HUDEP-2 (cell line): ENCODE measurements around the gene TMEM86B.

Source experiments
- DNase-seq, 76 experiments: peaks; one replicate each; lab custom pipeline; 2025; ENCODE audit not compliant: unreplicated experiment in 76 of 76; lab: John Stamatoyannopoulos, UW

Gene TMEM86B

DNA sequence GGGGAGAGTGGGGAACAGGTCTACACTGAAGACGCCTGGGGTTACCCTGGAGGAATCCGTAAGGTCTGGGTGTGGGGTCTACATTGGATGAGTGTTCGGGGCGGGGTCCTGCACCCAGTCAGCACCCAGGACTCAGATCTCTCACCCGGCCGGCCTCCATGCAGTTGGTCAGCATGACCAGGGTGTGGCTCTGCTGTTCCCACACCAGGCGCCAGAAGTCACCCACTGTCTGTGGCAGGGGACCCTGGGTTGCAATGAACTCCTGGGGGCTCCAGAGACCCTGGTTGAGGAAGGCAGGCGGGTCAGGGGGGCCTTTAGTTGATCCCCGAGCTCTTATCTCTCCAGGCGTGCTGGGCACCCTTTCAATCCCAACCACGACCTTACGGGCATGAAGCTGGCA, 42.5 kb downstream of the TMEM86B start:
- DNase-seq = no peak

DNA sequence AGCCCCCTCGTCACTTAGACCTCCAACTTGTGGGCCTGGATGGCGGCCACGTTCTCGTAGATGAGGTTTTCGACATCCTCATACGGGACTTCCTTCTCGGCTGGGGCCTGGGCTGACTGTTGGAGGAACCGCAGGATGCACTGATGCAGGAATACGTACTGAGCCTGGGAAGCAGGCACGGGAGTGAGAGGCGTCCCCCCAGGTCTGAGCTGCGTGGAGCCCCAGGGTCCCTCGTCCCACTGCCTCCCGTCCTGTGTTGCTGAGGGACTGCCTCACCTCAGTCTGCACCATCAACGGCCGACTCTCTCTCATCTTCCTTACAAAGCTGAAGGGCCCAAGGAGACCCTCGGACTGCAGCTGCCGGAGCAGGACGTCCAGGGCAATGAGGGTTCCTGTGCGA, 46.8 kb downstream of the TMEM86B start:
- DNase-seq = no peak

DNA sequence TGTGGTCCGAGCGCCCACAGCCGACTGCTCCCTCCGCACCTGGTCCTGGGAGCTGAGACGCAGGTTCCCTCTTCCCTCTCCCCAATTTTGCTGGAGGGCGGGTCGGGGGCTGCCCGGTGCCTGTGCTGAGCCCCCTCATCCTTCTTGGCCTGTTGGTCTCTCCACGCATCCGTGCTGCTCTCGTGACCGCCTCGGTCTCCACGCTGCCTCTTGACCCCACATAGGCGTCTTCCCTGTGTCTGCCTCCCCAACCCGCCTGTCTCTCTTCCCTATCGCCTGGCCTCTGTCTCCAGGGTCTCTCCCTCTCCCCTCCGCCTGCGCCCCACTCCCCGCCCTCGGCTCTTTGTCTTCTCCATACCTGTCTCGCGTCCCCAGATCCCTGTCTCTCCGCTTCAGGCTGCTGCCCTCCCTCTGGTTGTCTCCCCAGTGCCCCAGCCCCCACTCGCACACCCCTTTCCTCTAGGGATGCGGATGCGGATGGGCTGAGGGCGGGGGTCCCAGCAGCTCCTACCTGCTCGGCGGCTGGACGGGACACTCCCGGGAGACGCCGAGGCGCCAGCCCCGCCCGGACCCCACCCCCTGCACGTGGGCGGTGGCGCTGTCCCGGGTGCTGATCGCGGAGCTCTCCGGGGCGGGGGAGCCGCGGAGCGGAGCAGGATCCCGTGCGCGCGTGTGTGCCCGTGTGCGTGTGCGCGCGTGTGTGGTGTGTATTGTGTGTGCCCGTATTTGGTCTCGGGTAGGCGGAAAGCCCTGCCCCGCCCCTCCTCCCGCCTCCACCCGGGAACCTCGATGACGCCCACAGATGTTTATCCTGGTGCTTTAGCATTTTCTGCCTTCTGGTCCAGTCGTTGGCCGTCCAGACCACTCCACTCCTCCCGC, 48.7 kb downstream of the TMEM86B start, which contains the start of gene SYT5:
SYT5 (minus strand) TSS at position 684 of the 879 bp plus-strand sequence. CDS start 1,248 bp downstream, outside the sequence.
- peak in 51 of 76 experiments; percentile 9 to 75 (median 51) for DNase-seq

DNA sequence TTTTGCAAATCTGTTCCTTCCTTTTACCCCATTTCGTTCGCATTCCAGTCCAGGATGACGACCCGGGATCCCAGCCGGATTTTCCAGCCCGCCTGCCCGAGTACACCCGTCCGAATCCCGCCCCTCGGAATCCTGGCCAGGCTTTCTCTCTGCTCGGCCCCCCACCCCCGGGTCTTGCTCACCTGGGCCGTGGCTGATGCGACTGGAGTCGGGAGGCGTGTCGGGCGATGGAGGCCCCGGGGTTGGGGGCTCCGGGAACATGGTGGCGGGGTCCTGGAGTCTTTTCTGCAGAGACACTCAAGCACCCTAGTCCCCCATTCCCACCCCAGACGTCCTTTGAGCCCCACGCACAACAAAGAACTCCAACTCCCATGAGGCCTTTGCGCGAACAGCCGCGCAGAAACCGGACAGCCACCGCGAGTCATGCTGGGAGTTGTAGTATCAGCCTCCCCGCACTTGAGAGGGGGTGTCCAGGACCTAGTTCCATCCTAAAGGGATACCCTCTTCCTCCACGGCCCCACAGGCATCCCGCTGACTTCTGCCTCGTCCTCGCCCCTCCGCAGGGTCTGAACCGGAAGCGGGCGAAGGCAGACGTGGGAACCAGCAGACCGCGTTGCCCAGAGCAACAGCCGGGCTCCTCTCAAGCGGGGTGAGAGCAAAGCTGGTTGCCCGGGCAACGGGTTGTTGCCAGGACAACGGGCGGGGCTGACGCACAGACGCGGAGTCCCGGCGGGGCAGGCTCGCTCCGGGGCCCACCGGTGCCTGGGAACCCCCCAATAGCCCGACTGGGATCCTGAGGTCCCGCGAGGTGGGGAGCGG, 49.6 kb downstream of the TMEM86B start:
- DNase-seq = peak in 70 of 76 experiments; percentile 29 to 96 (median 70)
